Stomach (tissue), 9 donors: ENCODE results near the gene KIAA0232. TPM values are rescaled to one million over a fixed set of nuclear protein-coding genes. Genes with fewer than 3 reads are reported as not detected.
A peak's percentile ranks its signal among the peaks of the same experiment; 100 is the strongest.

Source experiments
- DNase-seq, 2 donors: peaks; one replicate each; pipeline versions ENCODE4 v3.0.0 to v3.0.0-alpha.2; 2013 to 2019
- H3K27ac ChIP-seq, 5 donors: fragments of 200-600 bp in 4 of 5; sonication (generic) in 4 of 5; one replicate each; pipeline ENCODE4 v1.5.1; 2013 to 2019; ENCODE audit warnings: mild to moderate bottlenecking in 1 of 5, moderate library complexity in 1 of 5
- H3K27me3 ChIP-seq, 3 donors: fragments of 200-600 bp; sonication (generic); one replicate each; pipeline ENCODE4 v1.5.1; 2017 to 2019; ENCODE audit warnings: mixed run types in 1 of 3
- H3K36me3 ChIP-seq, 4 donors: fragments of 200-600 bp; sonication (generic); 1 replicate in 3 of 4; 2 replicates in 1 of 4; pipeline ENCODE4 v1.5.1; 2016 to 2019
- H3K4me1 ChIP-seq, 4 donors: fragments of 200-600 bp; sonication (generic); one replicate each; pipeline ENCODE4 v1.5.1; 2016 to 2019
- H3K4me3 ChIP-seq, 4 donors: fragments of 200-600 bp; sonication (generic) in 3 of 4; one replicate each; pipeline ENCODE4 v1.5.1; 2016 to 2019; ENCODE audit warnings: mild to moderate bottlenecking in 1 of 4
- H3K9me3 ChIP-seq, 4 donors: fragments of 200-600 bp; sonication (generic); one replicate each; pipeline ENCODE4 v1.5.1; 2016 to 2019
- EP300 ChIP-seq: sonication (generic); formaldehyde crosslinking; IDR thresholded peaks from one replicate; pipeline ENCODE4 v1.6.1; 2017; ENCODE audit warnings: antibody characterized with exemption
- POLR2A ChIP-seq, 4 donors: fragments of 450-650 bp; IDR thresholded peaks; one replicate each; pipeline ENCODE4 v1.6.1; 2016; ENCODE audit warnings: antibody characterized with exemption in 4 of 4, control low read depth in 2 of 4, mild to moderate bottlenecking in 1 of 4, moderate library complexity in 1 of 4
- POLR2AphosphoS5 ChIP-seq, 3 donors: sonication (generic); formaldehyde crosslinking; IDR thresholded peaks; one replicate each; pipeline ENCODE4 v1.6.1; 2016; ENCODE audit warnings: antibody characterized with exemption in 3 of 3
- WGBS, 5 donors: extraction: QIAGEN DNeasy Blood & Tissue Kit in 3 of 5; methylation state at CpG; one replicate each; pipeline versions ENCODE4 v1.1.5 to v1.1.7; 2013 to 2018; 5-methylcytosine and 5-hydroxymethylcytosine counted together
- intact Hi-C: fragments of 100-400 bp; cut with DNase I; formaldehyde crosslinking; loops from one replicate; pipeline ENCODE4 v1.15.1; 2023; ENCODE audit warnings: low total_unique reads
- polyA plus RNA-seq, 3 donors: library from polyadenylated mRNA; stranded (reverse); fragments of 200-250 nt; gene quantifications; one replicate each; pipeline ENCODE4 v1.2.3, GENCODE V29; 2013
- total RNA-seq, 5 donors: library from RNA; depleted of rRNA; stranded (reverse); fragments of >200 nt; gene quantifications; one replicate each; pipeline versions ENCODE4 v1.1.0 to v1.2.3, GENCODE V29; 2014 to 2016
- TF ChIP-seq, protein P1 (sequence below), 7 experiments: fragments of 450-650 bp in 4 of 7; fragments of 200-600 bp in 3 of 7; sonication (generic) in 3 of 7; IDR thresholded peaks; one replicate each; pipeline ENCODE4 v1.5.1; 2016 to 2019; ENCODE audit warnings: antibody characterized with exemption in 7 of 7, control low read depth in 2 of 7, mild to moderate bottlenecking in 1 of 7
- donor health status: healthy with polysubstance abuse.
- donor health status: Bipolar disorder and iron deficiency.
- donor health status: healthy.

KIAA0232 gene
- total and polyA plus RNA-seq, 8 donors: 5.1 to 48.1 (median 9.9) TPM

DNA sequence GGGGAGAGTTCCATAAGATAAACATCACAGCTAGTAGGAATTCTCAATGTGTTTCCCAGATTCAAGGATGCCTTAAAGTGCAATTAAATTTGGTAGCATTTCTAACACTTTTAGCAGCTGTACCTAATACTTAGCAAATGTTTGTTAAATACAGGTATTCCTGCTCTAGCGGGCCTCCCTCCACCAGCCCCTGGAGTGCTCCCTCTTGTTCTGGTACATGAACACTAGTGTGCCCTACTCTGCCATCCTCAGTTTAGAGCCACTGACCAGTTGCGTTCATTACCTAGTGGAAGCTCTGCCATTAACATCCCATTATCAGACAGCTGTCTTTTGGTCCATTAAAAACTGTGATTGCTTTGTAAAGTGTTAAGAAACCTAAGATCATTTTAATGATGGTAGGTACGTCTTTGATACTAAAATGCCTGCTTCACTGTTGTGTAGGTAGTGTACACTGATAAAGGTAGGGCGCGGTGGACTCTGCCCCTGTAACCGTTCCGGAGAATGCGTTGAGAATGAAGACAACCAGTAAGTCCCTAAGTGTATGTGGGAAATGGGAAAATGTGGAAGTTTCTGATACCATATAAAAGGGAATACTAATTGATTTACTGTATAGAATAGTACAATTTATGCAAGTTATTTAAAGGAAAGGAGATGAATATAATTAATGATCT lies 21.7 kb downstream of the KIAA0232 start:
- intact Hi-C loops: no loop called here
- Histone ChIP-seq H3K9me3 (no peaks in the 10 kb centered on the region), H3K27me3 (no peaks in the 10 kb centered on the region), H3K36me3 (no peaks in the 10 kb centered on the region), H3K4me1 (peaks cover 10 to 88% (median 48%) of the 10 kb centered on the region in 4 donors), H3K27ac (no peak overlapping the region), H3K4me3 (no peak overlapping the region)
- DNase-seq: no peak
- WGBS, 5 donors: 50 to 74% (median 56%) methylated on average over 8 of the region's 8 CpGs
- TF ChIP-seq EP300 (no peak), POLR2AphosphoS5 (IDR thresholded peaks at IDR 0.05) (no peak), POLR2A (IDR thresholded peaks at IDR 0.05) (no peak)
- TF ChIP-seq, protein P1, sequence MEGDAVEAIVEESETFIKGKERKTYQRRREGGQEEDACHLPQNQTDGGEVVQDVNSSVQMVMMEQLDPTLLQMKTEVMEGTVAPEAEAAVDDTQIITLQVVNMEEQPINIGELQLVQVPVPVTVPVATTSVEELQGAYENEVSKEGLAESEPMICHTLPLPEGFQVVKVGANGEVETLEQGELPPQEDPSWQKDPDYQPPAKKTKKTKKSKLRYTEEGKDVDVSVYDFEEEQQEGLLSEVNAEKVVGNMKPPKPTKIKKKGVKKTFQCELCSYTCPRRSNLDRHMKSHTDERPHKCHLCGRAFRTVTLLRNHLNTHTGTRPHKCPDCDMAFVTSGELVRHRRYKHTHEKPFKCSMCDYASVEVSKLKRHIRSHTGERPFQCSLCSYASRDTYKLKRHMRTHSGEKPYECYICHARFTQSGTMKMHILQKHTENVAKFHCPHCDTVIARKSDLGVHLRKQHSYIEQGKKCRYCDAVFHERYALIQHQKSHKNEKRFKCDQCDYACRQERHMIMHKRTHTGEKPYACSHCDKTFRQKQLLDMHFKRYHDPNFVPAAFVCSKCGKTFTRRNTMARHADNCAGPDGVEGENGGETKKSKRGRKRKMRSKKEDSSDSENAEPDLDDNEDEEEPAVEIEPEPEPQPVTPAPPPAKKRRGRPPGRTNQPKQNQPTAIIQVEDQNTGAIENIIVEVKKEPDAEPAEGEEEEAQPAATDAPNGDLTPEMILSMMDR (IDR thresholded peaks at IDR 0.05): no peak

DNA sequence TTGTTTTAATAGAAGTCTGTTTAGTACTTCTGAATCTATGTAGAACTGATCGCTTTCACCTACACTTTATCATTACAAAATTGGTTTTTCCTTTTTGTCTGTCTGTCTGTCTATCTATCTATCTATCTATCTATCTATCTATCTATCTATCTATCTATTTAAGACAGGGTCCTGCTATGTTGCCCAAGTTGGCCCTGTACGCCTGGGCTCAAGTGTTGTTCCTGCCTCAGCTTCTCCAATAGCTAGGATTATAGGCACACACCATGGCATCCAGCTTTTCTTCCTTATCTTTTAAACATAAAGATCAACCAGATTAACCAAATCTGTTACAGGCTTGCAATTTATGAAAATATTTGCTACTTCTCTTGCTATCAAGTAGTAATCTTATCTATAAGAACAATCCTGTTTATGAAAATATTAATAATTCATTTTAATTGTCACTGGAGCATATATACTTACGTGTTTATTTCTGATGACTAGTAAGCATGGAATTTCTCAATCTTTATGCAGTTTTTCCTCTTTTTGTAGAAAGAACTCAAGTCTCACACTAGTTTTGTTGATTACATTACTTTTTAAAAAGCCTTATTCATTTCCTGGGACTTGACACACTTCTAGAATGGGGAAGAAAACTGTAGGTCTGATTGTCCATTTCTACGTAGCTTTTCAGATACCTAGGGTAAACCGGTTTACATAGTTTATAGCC lies 24.5 kb downstream of the KIAA0232 start:
- TF ChIP-seq, protein P1 (IDR thresholded peaks at IDR 0.05): no peak
- TF ChIP-seq POLR2AphosphoS5 (IDR thresholded peaks at IDR 0.05) (no peak), EP300 (no peak), POLR2A (IDR thresholded peaks at IDR 0.05) (no peak)
- H3K27ac ChIP-seq: peak overlapping the region in 3 of 5 donors; percentile 29 to 72 (median 68)
- no peaks in the 10 kb centered on the region for H3K36me3 ChIP-seq
- WGBS, 5 donors: 85 to 93% (median 86%) methylated on average over 5 of the region's 5 CpGs
- H3K27me3 ChIP-seq: no peaks in the 10 kb centered on the region
- H3K9me3 ChIP-seq: no peaks in the 10 kb centered on the region
- intact Hi-C loops: no loop called here
- H3K4me1 ChIP-seq: peaks cover 10 to 82% (median 52%) of the 10 kb centered on the region in 4 donors
- DNase-seq: no peak
- no peak overlapping the region for H3K4me3 ChIP-seq

DNA sequence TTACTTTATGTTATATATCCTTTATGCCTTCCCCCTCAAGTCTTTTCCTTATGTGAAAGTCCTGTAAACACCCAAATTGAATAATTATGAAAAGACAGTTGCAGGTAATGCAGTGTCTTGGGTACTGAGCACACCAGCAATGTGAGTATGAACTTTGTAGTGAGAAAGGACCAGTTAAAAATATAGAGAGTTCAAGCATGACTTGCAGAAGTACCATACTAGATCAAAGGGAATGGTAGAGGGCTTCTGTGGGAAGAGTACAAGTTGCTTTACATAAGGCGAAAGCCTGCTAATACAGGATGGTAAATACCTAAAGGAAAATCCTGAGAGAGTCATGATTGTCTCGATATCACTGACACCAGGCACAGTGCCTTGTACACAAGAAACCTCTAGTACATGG lies 25.7 kb downstream of the KIAA0232 start:
- Histone ChIP-seq H3K4me1 (peaks cover 10 to 77% (median 48%) of the 10 kb centered on the region in 4 donors), H3K27ac (peak overlapping the region in 2 of 5 donors; percentile 68 to 72), H3K4me3 (no peak overlapping the region), H3K9me3 (no peaks in the 10 kb centered on the region), H3K36me3 (no peaks in the 10 kb centered on the region), H3K27me3 (no peaks in the 10 kb centered on the region)
- 92 to 95% (median 94%) methylated on average over 2 of the region's 2 CpGs for WGBS, 5 donors
- TF ChIP-seq POLR2AphosphoS5 (IDR thresholded peaks at IDR 0.05) (no peak), POLR2A (IDR thresholded peaks at IDR 0.05) (no peak), EP300 (no peak)
- TF ChIP-seq, protein P1 (IDR thresholded peaks at IDR 0.05): no peak
- DNase-seq: no peak
- intact Hi-C loops: no loop called here

DNA sequence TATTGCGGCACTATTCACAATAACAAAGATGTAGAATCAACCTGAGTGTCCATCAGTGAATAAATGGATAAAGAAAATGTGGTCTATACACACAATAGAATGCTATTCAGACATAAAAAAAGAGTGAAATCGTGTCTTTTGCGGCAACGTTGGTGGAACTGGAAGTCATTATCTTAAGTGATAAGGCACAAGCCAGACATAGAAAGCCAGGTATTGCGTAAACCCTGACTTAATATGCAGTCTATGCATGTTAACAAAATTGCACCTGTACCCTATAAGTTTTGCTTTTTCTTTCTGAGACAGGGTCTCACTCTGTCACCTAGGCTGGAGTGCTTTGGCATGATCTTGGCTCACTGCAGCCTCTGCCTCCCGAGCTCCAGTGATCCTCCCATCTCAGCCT lies 28.6 kb downstream of the KIAA0232 start:
- H3K27me3 ChIP-seq: no peaks in the 10 kb centered on the region
- WGBS, 5 donors: 58 to 78% (median 75%) methylated on average over 6 of the region's 6 CpGs
- no peaks in the 10 kb centered on the region for H3K36me3 ChIP-seq
- DNase-seq: no peak
- intact Hi-C loops: no loop called here
- no peaks in the 10 kb centered on the region for H3K9me3 ChIP-seq
- peaks cover 10 to 65% (median 41%) of the 10 kb centered on the region in 4 donors for H3K4me1 ChIP-seq
- H3K4me3 ChIP-seq: no peak overlapping the region
- H3K27ac ChIP-seq: no peak overlapping the region
- no peak for TF ChIP-seq EP300

DNA sequence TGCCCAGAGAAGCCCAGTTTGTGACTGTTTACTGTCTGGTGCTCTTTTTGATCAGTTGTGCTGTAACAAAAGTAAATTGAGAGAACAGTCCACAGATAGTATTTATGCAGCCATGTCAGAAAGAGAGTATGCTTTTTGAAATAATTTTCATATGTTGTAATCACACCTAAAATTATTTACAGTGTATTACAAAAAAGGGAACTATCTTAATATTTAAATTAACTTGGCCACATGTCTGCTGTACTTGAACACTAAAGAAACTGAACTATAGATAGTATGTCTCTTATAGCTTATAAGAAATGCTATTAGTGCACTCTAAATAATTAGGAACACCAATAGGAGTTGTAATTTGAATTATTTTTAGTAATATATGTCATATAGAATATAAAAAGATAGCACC lies 30.2 kb downstream of the KIAA0232 start:
- no peaks in the 10 kb centered on the region for H3K36me3 ChIP-seq
- no peaks in the 10 kb centered on the region for H3K9me3 ChIP-seq
- TF ChIP-seq, protein P1 (IDR thresholded peaks at IDR 0.05): no peak
- TF ChIP-seq POLR2AphosphoS5 (IDR thresholded peaks at IDR 0.05) (no peak), EP300 (no peak), POLR2A (IDR thresholded peaks at IDR 0.05) (no peak)
- peaks cover 1 to 49% (median 26%) of the 10 kb centered on the region in 4 donors for H3K4me1 ChIP-seq
- H3K27ac ChIP-seq: no peak overlapping the region
- no peaks in the 10 kb centered on the region for H3K27me3 ChIP-seq
- intact Hi-C loops: no loop called here
- H3K4me3 ChIP-seq: no peak overlapping the region
- DNase-seq: no peak
